Activated T-cell treated with anti-CD3 and anti-CD28 coated beads, Interleukin-2, amount 50 U/mL, for 24 hours (primary cell): ENCODE measurements around the gene STXBP6.
"Not testable (repeated sequence)": the region's sequence is repeated elsewhere in the genome, so short reads cannot be mapped to it uniquely, and the experiment has no call there.

Experiments used
- DNase-seq: peaks from one replicate; pipeline ENCODE4 v3.0.0-alpha.2; 2020
- H3K27ac Mint-ChIP-seq: 2 replicates; pipeline ENCODE4 v1.8.0; 2020; ENCODE audit warnings: mild to moderate bottlenecking, mixed read lengths
- H3K27me3 Mint-ChIP-seq: 2 replicates; pipeline ENCODE4 v1.8.0; 2020; ENCODE audit warnings: mixed read lengths
- H3K36me3 Mint-ChIP-seq: 2 replicates; pipeline ENCODE4 v1.8.0; 2020; ENCODE audit warnings: low read depth, mixed read lengths
- H3K4me1 Mint-ChIP-seq: 2 replicates; pipeline ENCODE4 v1.8.0; 2020; ENCODE audit warnings: low read depth, mixed read lengths
- H3K4me3 Mint-ChIP-seq: 2 replicates; pipeline ENCODE4 v1.8.0; 2020; ENCODE audit warnings: mild to moderate bottlenecking, moderate library complexity, mixed read lengths
- H3K9me3 Mint-ChIP-seq: 2 replicates; pipeline ENCODE4 v1.8.0; 2020; ENCODE audit warnings: mixed read lengths

STXBP6 gene

DNA sequence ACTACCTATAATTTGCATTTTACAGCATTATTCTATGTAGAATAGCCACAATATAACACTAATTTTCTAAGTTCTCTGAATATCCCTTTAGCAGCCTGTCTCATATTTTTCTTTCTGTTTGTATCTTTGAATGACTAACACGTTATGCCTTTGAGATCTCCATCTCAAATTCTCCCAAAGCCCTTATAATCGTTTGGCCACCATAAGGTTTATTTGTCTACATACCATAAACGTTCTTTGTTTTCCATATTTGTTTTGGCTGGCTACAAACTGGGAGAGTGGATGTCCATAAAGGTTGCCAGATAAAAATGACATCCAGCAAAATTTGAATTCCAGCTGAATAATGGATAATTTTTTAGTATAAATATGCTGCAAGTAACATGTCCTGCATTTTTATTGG is 203.7 kb downstream of the STXBP6 start:
- DNase-seq = no peak
- Mint-ChIP-seq H3K36me3 (no peaks in the 10 kb centered on the region), H3K9me3 (no peaks in the 10 kb centered on the region), H3K27me3 (peaks cover 15% of the 10 kb centered on the region), H3K4me3 (no peak overlapping the region), H3K4me1 (no peaks in the 10 kb centered on the region), H3K27ac (no peak overlapping the region)

- H3K27ac Mint-ChIP-seq = no peak overlapping the region
- DNase-seq = no peak
- no peaks in the 10 kb centered on the region for H3K9me3 Mint-ChIP-seq
- no peaks in the 10 kb centered on the region for H3K4me1 Mint-ChIP-seq
- H3K4me3 Mint-ChIP-seq = no peak overlapping the region
- peaks cover 15% of the 10 kb centered on the region for H3K27me3 Mint-ChIP-seq
- no peaks in the 10 kb centered on the region for H3K36me3 Mint-ChIP-seq
These were observed 204.1 kb downstream of the STXBP6 start for GRCh38 chr14:24845851-24846250.

- no peak overlapping the region for H3K4me3 Mint-ChIP-seq
- no peaks in the 10 kb centered on the region for H3K9me3 Mint-ChIP-seq
- no peaks in the 10 kb centered on the region for H3K4me1 Mint-ChIP-seq
- H3K27me3 Mint-ChIP-seq = peaks cover 15% of the 10 kb centered on the region
- H3K27ac Mint-ChIP-seq = no peak overlapping the region
- H3K36me3 Mint-ChIP-seq = no peaks in the 10 kb centered on the region
- DNase-seq = no peak
These were observed 205.9 kb downstream of the STXBP6 start for GRCh38 chr14:24844011-24844410.

DNA sequence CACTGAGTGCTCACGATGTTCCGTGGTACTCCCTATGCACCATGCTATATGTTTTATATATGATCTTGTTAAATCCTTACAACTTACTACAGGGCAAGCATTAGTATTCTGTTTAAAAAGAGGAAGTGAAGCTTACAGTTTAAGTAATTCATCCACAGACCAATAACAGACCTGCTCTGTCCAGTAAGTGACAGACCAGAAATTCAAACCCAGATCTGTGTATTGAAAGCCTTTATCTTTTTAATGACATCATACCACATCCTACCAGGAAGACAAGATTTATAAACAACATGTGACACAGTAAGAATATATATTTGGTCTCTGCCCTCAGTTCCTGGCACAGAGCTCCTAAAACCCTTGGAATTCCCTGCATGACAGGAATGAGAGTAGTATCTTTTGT is 206.5 kb downstream of the STXBP6 start:
- Mint-ChIP-seq H3K27me3 (peaks cover 15% of the 10 kb centered on the region), H3K4me1 (no peaks in the 10 kb centered on the region), H3K9me3 (no peaks in the 10 kb centered on the region), H3K4me3 (no peak overlapping the region), H3K27ac (no peak overlapping the region), H3K36me3 (no peaks in the 10 kb centered on the region)
- no peak for DNase-seq

GRCh38 chr14:24840204-24840893 is 209.6 kb downstream of the STXBP6 start:
- peaks cover 10% of the 10 kb centered on the region for H3K27me3 Mint-ChIP-seq
- H3K27ac Mint-ChIP-seq = no peak overlapping the region
- no peaks in the 10 kb centered on the region for H3K36me3 Mint-ChIP-seq
- H3K9me3 Mint-ChIP-seq = no peaks in the 10 kb centered on the region
- H3K4me1 Mint-ChIP-seq = no peaks in the 10 kb centered on the region
- H3K4me3 Mint-ChIP-seq = no peak overlapping the region
- no peak for DNase-seq

DNA sequence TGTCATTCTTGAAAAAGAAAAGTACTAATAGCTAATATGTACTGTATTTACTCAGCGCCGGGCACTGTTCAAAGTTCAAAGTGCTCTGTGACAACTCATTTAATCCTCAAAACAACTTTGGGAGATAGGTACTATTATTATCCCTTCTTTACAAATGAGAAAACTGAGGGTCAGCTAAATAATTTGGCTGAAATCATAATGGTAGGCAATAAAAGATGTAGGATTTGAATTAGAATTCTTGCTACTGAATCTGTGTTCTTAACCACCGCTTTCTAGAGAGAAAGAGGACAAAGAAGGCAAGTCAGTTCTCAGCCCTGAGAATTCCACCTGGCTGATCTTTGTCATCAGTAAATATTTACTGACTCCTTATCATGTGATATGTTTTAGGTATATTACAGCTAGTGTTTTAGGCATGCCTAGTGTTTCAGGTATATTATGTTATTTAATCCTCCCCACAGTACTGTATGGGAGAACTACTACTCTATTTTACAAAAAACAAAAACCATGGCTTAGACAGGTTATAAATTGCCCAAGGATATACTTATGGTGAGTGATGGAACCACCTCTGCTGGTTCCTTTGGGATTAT is 210.2 kb downstream of the STXBP6 start:
- H3K36me3 Mint-ChIP-seq = no peaks in the 10 kb centered on the region
- H3K9me3 Mint-ChIP-seq = no peaks in the 10 kb centered on the region
- DNase-seq = no peak
- no peak overlapping the region for H3K27ac Mint-ChIP-seq
- H3K4me1 Mint-ChIP-seq = no peaks in the 10 kb centered on the region
- no peak overlapping the region for H3K4me3 Mint-ChIP-seq
- H3K27me3 Mint-ChIP-seq = peaks cover 14% of the 10 kb centered on the region

DNA sequence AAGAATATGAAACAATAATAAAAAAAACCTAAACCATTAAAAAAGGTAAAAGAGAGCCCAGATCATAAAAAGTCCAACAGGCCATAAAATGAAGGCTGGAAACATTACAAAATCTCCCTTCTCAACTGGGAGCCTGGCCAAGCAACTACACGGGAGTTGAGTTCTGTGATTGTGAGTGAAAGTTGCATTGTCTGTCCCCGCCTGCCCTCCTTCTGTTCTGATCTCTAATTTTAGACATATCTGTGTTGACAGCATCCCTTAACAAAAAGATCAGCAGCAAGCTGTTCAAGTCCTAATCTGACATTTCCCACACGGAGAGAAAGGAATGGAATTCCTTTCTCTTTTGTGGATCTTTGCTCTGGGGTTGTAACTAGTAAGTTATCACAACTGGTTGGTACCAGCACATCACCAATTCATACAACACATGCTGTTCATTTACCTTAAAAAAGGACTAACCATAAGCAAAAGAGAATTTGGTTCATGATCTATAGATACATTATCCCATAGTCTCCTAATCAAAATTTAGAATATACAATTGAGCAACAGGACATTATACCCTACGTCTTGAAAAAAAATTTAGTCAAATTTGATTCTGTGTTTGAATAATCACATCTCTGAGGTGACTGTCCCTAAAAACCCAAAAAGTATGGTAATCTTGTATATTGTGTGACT is 210.9 kb downstream of the STXBP6 start:
- H3K4me3 Mint-ChIP-seq = no peak overlapping the region
- H3K27ac Mint-ChIP-seq = no peak overlapping the region
- peaks cover 16% of the 10 kb centered on the region for H3K27me3 Mint-ChIP-seq
- no peak for DNase-seq
- H3K36me3 Mint-ChIP-seq = no peaks in the 10 kb centered on the region
- H3K9me3 Mint-ChIP-seq = no peaks in the 10 kb centered on the region
- no peaks in the 10 kb centered on the region for H3K4me1 Mint-ChIP-seq

GRCh38 chr14:24837280-24838046 is 212.5 kb downstream of the STXBP6 start:
- DNase-seq = no peak
- no peak overlapping the region for H3K4me3 Mint-ChIP-seq
- H3K27me3 Mint-ChIP-seq = peaks cover 16% of the 10 kb centered on the region
- H3K36me3 Mint-ChIP-seq = no peaks in the 10 kb centered on the region
- H3K27ac Mint-ChIP-seq = no peak overlapping the region
- H3K4me1 Mint-ChIP-seq = no peaks in the 10 kb centered on the region
- H3K9me3 Mint-ChIP-seq = no peaks in the 10 kb centered on the region

DNA sequence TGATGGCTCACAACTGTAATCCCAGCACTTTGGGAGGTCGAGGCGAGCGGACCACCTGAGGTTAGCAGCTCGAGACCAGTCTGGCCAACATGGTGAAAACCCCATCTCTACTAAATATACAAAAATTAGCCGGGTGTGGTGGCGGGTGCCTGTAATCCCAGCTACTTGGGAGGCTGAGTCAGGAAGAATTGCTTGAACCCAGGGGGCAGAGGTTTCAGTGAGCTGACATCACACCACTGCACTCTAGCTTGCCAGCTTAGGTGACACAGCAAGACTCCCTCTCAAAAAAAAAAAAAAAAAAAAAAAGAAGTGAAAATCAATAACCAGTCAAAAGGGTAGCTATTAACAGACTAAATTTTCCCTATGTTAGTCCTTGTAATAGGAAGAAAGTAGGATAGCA is 213.6 kb downstream of the STXBP6 start:
- not testable (repeated sequence) for DNase-seq, H3K9me3 Mint-ChIP-seq, H3K4me1 Mint-ChIP-seq, H3K27ac Mint-ChIP-seq, H3K36me3 Mint-ChIP-seq, H3K4me3 Mint-ChIP-seq
- H3K27me3 Mint-ChIP-seq = peaks cover 16% of the 10 kb centered on the region

DNA sequence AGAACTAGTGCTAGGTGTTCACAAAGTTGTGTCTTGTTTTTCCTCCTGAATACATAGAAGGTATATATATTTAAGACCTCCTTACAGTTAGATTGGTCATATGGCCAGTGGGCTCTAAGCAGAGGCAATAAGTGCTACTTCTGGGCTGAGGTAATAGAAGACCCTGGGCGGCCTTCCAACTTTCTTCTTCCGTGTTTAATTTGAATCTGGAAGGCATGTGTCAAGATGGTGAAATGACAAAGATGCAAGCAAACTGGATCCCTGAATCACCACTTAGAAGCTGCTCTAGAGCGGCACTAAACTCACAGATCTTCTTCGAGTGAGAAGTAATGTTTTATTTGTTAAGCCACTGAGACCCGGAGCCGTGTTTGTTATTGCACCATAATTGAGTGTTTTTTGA is 215.0 kb downstream of the STXBP6 start:
- Mint-ChIP-seq H3K27me3 (peaks cover 16% of the 10 kb centered on the region), H3K4me1 (no peaks in the 10 kb centered on the region), H3K36me3 (no peaks in the 10 kb centered on the region), H3K9me3 (no peaks in the 10 kb centered on the region), H3K4me3 (no peak overlapping the region), H3K27ac (no peak overlapping the region)
- DNase-seq = no peak

DNA sequence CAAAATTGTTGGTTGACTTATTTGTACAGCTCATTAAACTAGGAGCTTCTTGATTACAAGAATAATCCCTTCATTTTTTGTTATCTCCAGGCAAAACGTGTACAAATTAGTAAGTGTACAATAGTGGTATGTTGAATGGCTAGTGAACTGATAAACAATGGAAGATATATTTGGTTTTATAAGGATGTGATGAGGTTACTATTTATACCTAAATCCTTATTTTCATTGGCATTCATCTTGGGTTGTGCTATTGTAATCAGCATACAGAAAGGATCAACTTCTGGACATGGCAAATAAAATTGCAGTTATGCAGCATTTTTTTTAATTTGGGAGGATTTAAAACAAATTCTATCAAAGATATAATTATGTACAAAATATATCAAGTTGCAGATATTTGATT is 216.6 kb downstream of the STXBP6 start:
- no peaks in the 10 kb centered on the region for H3K36me3 Mint-ChIP-seq
- no peak overlapping the region for H3K27ac Mint-ChIP-seq
- DNase-seq = no peak
- H3K4me1 Mint-ChIP-seq = no peaks in the 10 kb centered on the region
- peaks cover 18% of the 10 kb centered on the region for H3K27me3 Mint-ChIP-seq
- H3K9me3 Mint-ChIP-seq = no peaks in the 10 kb centered on the region
- no peak overlapping the region for H3K4me3 Mint-ChIP-seq

DNA sequence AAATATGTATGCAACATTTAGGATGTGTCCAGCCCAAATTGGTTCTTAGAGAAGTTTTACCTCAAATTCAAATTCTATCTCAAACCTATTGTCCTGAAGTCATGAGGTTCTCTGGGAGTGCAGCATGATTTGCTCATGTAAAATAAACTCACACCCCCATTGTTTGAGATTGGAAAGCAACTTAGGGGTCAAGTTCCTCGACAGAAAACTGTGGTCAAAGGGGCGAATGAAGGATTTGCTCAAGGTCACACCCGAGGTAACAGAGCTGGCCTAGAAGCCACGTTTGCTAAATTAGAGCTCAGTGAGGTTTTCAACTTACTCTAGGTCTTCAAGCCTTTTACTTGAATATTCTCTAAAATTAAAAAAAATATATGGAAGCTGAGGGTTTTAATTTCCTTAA is 218.3 kb downstream of the STXBP6 start:
- no peak overlapping the region for H3K27ac Mint-ChIP-seq
- H3K36me3 Mint-ChIP-seq = no peaks in the 10 kb centered on the region
- peaks cover 13% of the 10 kb centered on the region for H3K27me3 Mint-ChIP-seq

GRCh38 chr14:24829862-24830261 is 220.1 kb downstream of the STXBP6 start:
- no peak overlapping the region for H3K4me3 Mint-ChIP-seq
- no peaks in the 10 kb centered on the region for H3K4me1 Mint-ChIP-seq
- no peaks in the 10 kb centered on the region for H3K9me3 Mint-ChIP-seq
- peaks cover 7% of the 10 kb centered on the region for H3K27me3 Mint-ChIP-seq
- no peak overlapping the region for H3K27ac Mint-ChIP-seq
- DNase-seq = no peak
- H3K36me3 Mint-ChIP-seq = no peaks in the 10 kb centered on the region

More for the DNA sequence above, 218.3 kb downstream of the STXBP6 start:
- Mint-ChIP-seq H3K4me3 (no peak overlapping the region), H3K9me3 (no peaks in the 10 kb centered on the region), H3K4me1 (no peaks in the 10 kb centered on the region)
- no peak for DNase-seq

GRCh38 chr14:24828486-24828885 is 221.5 kb downstream of the STXBP6 start:
- H3K9me3 Mint-ChIP-seq = no peaks in the 10 kb centered on the region
- no peak overlapping the region for H3K27ac Mint-ChIP-seq
- H3K36me3 Mint-ChIP-seq = no peaks in the 10 kb centered on the region
- H3K4me3 Mint-ChIP-seq = no peak overlapping the region
- DNase-seq = no peak
- no peaks in the 10 kb centered on the region for H3K4me1 Mint-ChIP-seq
- H3K27me3 Mint-ChIP-seq = peaks cover 2% of the 10 kb centered on the region

- Mint-ChIP-seq H3K4me3 (no peak overlapping the region), H3K27me3 (peaks cover 5% of the 10 kb centered on the region), H3K9me3 (no peaks in the 10 kb centered on the region), H3K4me1 (no peaks in the 10 kb centered on the region), H3K27ac (no peak overlapping the region), H3K36me3 (no peaks in the 10 kb centered on the region)
- DNase-seq = no peak
These were observed 223.6 kb downstream of the STXBP6 start for GRCh38 chr14:24826390-24826789.
